Measurements from ENCODE around the gene GATD1.

The GATD1 gene

GRCh38 chr11:766936-767210 lies 10.4 kb downstream of the GATD1 start:
- H3K27ac ChIP-seq = no peak overlapping the region
- H3K36me3 ChIP-seq (replicated peaks) = peaks cover 77% of the 10 kb centered on the region
- in situ Hi-C loops (cut with HindIII; ENCODE audit: low pct_ligation_motif_present, low sequenced_read_pairs) = no loop called here
- TF ChIP-seq CTCF (IDR thresholded peaks at IDR 0.05; ENCODE audit: low read depth, low read length, missing control alignments) = no peak
- no peaks in the 10 kb centered on the region for H3K27me3 ChIP-seq (replicated peaks)
- no peak overlapping the region for H3K4me3 ChIP-seq (ENCODE audit: low read depth, low read length)
- no peak for DNase-seq

DNA sequence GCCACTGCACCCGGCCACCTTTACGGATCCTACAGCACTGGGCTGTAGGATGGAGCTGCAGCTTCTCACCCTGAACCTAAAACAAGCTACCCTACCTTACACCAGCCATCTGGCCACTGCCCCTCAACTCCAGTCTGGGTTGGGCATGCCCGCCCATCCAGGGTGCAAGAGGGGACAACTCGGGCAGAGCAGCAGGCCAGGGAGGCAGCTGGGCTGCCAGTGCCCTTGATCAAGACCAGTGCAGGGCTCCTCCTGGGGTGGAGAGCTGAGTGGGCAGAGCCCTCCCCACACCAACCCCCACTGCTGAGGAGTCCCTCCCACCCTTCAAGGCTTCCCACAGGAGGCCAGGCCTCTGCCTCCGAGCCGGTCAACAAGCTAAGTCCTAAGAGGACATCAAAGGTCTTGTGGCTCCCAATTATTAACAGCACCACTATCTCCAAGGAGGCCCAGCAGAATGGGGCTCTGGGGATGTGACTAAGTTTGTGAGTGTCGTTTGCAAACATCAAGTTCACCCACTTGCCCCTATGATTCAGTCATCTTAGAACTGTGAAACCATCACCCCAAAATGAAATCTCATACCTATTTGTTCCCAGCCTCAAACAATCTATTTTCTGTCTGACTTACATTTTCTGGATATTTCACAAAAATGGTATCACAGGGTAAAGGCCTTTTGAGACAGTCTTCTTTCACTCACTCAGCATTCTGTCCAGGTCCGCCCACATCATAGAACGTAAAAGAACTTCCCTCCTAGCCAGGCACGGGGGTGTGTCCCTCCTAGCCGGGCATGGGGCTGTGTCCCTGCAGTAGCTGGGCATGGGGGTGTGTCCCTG lies 11.0 kb downstream of the GATD1 start:
- Histone ChIP-seq H3K27ac (no peak overlapping the region), H3K4me3 (ENCODE audit: low read depth, low read length) (no peak overlapping the region), H3K27me3 (replicated peaks) (no peaks in the 10 kb centered on the region), H3K36me3 (replicated peaks) (peaks cover 77% of the 10 kb centered on the region)
- DNase-seq = no peak
- no peak for TF ChIP-seq CTCF (IDR thresholded peaks at IDR 0.05; ENCODE audit: low read depth, low read length, missing control alignments)
- in situ Hi-C loops (cut with HindIII; ENCODE audit: low pct_ligation_motif_present, low sequenced_read_pairs) = no loop called here

DNA sequence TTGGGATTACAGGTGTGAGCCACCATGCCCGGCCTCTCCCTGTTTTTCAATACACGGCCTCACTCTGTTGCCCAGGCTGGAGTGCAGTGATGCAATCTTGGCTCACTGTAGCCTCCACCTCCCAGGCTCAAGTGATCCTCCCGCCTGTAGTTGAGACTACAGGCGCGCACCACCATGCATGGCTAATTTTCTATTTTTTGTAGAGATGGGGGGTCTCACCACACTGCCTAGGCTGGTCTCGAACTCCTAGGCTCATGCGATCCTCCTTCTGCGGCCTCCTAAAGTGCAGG lies 11.5 kb downstream of the GATD1 start:
- no peak for TF ChIP-seq CTCF (IDR thresholded peaks at IDR 0.05; ENCODE audit: low read depth, low read length, missing control alignments)
- in situ Hi-C loops (cut with HindIII; ENCODE audit: low pct_ligation_motif_present, low sequenced_read_pairs) = no loop called here
- Histone ChIP-seq H3K4me3 (ENCODE audit: low read depth, low read length) (no peak overlapping the region), H3K27ac (no peak overlapping the region), H3K27me3 (replicated peaks) (no peaks in the 10 kb centered on the region), H3K36me3 (replicated peaks) (peaks cover 76% of the 10 kb centered on the region)
- DNase-seq = no peak

DNA sequence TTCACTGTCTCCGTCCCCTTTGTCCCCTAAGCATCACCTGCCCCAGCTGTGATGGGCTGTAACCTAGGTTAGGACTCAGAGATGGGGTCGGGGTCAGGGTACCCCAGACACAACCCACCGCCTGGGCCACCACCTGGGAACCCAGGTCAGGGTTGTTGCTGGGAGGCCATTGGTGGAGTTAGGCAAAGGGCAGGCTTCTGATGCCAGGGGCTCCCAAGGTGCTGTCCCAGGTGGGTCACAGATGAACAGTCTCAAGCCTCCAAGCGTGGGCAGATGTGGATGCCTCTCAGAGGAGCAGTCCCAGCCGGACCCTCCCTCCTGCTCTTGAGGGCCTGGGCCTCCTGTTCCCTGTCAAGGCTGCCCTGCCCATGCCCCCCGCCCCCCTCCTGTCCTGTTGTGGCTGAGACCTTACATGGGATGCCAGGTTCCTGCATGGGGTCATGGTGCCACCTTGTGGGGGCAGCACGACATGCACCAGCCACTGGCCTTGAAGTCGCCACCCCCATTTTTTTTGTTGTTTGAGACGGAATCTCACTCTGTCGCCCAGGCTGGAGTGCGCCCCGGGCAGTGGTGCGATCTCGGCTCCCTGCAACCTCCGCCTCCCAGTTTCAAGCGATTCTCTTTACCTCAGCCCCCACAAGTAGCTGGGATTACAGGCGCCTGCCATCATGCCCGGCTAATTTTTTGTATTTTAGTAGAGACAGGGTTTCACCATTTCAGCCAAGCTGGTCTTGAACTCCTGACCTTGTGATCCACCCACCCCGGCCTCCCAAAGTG lies 12.1 kb downstream of the GATD1 start:
- H3K36me3 ChIP-seq (replicated peaks) = peaks cover 76% of the 10 kb centered on the region
- DNase-seq = peak; percentile 36
- peak; percentile 69 for TF ChIP-seq CTCF (IDR thresholded peaks at IDR 0.05; ENCODE audit: low read depth, low read length, missing control alignments)
- no peak overlapping the region for H3K27ac ChIP-seq
- no peaks in the 10 kb centered on the region for H3K27me3 ChIP-seq (replicated peaks)
- no peak overlapping the region for H3K4me3 ChIP-seq (ENCODE audit: low read depth, low read length)
- in situ Hi-C loops (cut with HindIII; ENCODE audit: low pct_ligation_motif_present, low sequenced_read_pairs) = no loop called here

- DNase-seq = no peak
- Histone ChIP-seq H3K27me3 (replicated peaks) (no peaks in the 10 kb centered on the region), H3K36me3 (replicated peaks) (peaks cover 77% of the 10 kb centered on the region), H3K27ac (no peak overlapping the region), H3K4me3 (ENCODE audit: low read depth, low read length) (no peak overlapping the region)
- TF ChIP-seq CTCF (IDR thresholded peaks at IDR 0.05; ENCODE audit: low read depth, low read length, missing control alignments) = no peak
- in situ Hi-C loops (cut with HindIII; ENCODE audit: low pct_ligation_motif_present, low sequenced_read_pairs) = no loop called here
Observed at GRCh38 chr11:764322-765024, 12.8 kb downstream of the GATD1 start.

Data from brain microvascular endothelial cell (primary cell).